ENCODE data around the gene POLG.

Gene POLG

GRCh38 chr15:89334510-89335297, at the start of gene POLG:
TSS of gene POLG (minus strand) at chr15:89334824. CDS start at chr15:89333754, 1,070 bp downstream.
- peak; percentile 98 to 99 for DNase-seq

- DNase-seq: no peak
Observed at GRCh38 chr15:89384176-89384604, 49.6 kb upstream of the POLG start.

GRCh38 chr15:89383365-89384175, 48.9 kb upstream of the POLG start:
- DNase-seq: no peak

- no peak for DNase-seq
Observed at GRCh38 chr15:89381888-89382686, 47.5 kb upstream of the POLG start.

- no peak for DNase-seq
Observed at GRCh38 chr15:89381331-89381730, 46.7 kb upstream of the POLG start.

- no peak for DNase-seq
Observed at GRCh38 chr15:89379818-89380217, 45.2 kb upstream of the POLG start.

- no peak for DNase-seq
Observed at GRCh38 chr15:89379251-89379695, 44.6 kb upstream of the POLG start.

GRCh38 chr15:89378296-89379151, 43.9 kb upstream of the POLG start:
- no peak for DNase-seq

- no peak for DNase-seq
Observed at GRCh38 chr15:89377842-89378295, 43.2 kb upstream of the POLG start.

- no peak for DNase-seq
Observed at GRCh38 chr15:89377024-89377841, 42.6 kb upstream of the POLG start.

GRCh38 chr15:89376388-89376787, 41.8 kb upstream of the POLG start:
- no peak for DNase-seq

GRCh38 chr15:89375093-89376005, 40.7 kb upstream of the POLG start:
- DNase-seq: no peak

- DNase-seq: no peak
Observed at GRCh38 chr15:89374086-89374981, 39.7 kb upstream of the POLG start.

- no peak for DNase-seq
Observed at GRCh38 chr15:89372069-89372935, 37.7 kb upstream of the POLG start.

- DNase-seq: no peak
Observed at GRCh38 chr15:89371228-89372044, 36.8 kb upstream of the POLG start.

GRCh38 chr15:89370978-89371227, 36.3 kb upstream of the POLG start:
- DNase-seq: no peak

All from stimulated activated CD4-positive, alpha-beta T cell treated with anti-CD3 and anti-CD28 coated beads, Interleukin-2, amount 100 ng/mL, for 48 hours (primary cell).